ENCODE measurements around the gene TNFSF9.

GRCh38 chr19:6489278-6490061 is 41.4 kb upstream of the TNFSF9 start:
- no peak for TF ChIP-seq CTCF (IDR thresholded peaks at IDR 0.05; ENCODE audit: insufficient read depth, low read length, poor library complexity, severe bottlenecking)
- TF ChIP-seq EZH2phosphoT487 (conservative IDR thresholded peaks at IDR 0.05; ENCODE audit: low read length) = no peak

Data from SU-DHL-6 (cell line).